NCI-H2227 (cell line): Measurements from ENCODE around the gene SLC2A13.
"Not testable (repeated sequence)": the region's sequence is repeated elsewhere in the genome, so short reads cannot be mapped to it uniquely, and the experiment has no call there.

Experiments used
- DNase-seq: peaks from one replicate; lab custom pipeline; 2025; ENCODE audit not compliant: unreplicated experiment; lab: John Stamatoyannopoulos, UW

The SLC2A13 gene

GRCh38 chr12:39935839-39936238 is 170.0 kb downstream of the SLC2A13 start:
- no peak for DNase-seq

- DNase-seq: no peak
These were observed 170.6 kb downstream of the SLC2A13 start for GRCh38 chr12:39935275-39935674.

DNA sequence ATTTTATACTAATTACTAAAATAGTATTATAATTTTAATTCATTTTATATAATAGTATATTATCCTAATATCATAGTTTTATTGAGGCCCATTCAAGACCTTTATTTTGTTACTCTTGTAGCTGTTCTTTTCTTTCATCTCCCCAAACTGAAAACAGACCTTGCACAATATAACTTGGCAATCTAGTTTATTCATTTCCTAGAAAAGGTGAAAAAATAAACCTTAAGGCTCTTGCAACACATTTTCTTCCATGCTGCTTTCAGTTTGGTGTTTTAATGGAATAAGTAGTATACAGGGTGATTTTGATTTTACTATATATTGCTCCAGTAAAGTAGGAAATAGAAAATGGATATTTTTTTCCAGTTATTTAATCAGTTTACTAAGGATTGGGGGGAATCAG is 174.0 kb downstream of the SLC2A13 start:
- no peak for DNase-seq

DNA sequence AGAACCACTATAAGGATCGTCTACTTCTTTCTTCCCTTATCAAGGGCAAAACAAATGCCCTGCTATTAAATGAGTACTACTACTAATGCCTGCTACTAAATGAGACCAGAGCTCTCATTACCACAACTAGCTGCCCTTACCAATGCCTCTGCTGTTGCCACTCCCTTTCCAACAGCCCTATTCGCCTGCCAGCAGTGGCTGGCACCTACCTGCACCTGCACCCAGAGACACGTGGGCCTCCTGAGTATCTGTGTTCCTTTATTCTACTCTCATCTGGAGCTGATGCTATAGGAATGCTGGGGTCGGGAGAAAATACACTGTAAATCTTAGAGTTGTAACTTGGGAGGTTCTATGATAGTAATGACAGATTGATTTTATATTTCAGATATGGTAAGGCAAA is 174.7 kb downstream of the SLC2A13 start:
- DNase-seq: no peak

- DNase-seq: no peak
These were observed 175.8 kb downstream of the SLC2A13 start for GRCh38 chr12:39930101-39930500.

DNA sequence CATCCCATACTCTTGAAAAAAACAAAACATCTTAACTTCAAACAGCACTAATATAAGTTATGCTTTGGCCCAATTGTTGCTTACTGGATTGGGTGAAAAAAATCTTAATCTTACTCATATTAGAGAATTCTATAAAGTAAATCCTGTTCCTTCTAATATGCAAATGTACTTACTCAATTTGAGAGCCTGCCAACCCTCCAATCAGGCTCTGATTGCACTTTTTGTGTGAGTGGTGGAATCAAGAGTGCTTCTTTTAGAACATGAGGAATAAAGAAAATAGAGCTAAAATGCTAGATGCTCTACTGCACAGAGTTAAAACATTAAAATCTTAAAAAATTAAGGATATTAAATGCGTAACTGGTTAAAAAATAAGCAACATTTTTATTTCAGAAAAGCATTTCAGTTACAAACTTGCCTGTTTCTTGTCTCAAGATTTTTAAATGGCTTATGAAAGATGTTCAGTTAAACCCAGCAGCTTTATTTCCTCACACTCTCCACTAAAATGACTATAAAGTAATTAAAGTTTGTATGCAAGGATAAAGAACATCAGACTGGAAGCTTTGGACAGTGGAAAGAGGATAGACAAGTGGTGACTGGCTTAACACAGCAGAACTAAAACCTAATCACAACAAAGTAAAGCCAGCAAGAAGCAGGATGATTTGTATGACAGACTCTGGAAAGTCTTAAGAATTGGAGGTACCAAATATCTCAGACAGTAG is 177.5 kb downstream of the SLC2A13 start:
- DNase-seq: no peak

GRCh38 chr12:39923364-39923763 is 182.5 kb downstream of the SLC2A13 start:
- no peak for DNase-seq

GRCh38 chr12:39922598-39922997 is 183.3 kb downstream of the SLC2A13 start:
- DNase-seq: not testable (repeated sequence)

GRCh38 chr12:39920647-39921046 is 185.2 kb downstream of the SLC2A13 start:
- DNase-seq: no peak

- no peak for DNase-seq
These were observed 185.7 kb downstream of the SLC2A13 start for GRCh38 chr12:39920222-39920621.

DNA sequence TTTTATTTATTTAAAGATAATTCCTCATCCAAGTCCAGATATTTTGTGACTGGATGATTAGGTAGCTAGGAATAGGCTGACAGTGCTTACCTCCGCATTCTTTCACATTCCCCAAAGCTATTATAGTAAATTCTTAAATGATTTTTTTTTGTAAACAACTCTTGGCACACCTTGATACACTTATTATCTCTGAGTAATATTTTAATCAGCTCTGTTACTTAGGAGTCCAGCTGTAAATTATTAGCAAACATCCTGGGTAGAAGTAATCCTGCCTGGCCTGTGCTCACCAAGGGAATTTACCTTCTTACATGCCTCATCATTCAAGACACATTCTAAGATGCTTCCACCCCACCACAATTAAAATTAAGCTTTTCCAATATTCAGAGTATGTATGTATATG is 186.1 kb downstream of the SLC2A13 start:
- DNase-seq: no peak

GRCh38 chr12:39915249-39915648 is 190.6 kb downstream of the SLC2A13 start:
- no peak for DNase-seq

- no peak for DNase-seq
These were observed 193.5 kb downstream of the SLC2A13 start for GRCh38 chr12:39912211-39912980.

DNA sequence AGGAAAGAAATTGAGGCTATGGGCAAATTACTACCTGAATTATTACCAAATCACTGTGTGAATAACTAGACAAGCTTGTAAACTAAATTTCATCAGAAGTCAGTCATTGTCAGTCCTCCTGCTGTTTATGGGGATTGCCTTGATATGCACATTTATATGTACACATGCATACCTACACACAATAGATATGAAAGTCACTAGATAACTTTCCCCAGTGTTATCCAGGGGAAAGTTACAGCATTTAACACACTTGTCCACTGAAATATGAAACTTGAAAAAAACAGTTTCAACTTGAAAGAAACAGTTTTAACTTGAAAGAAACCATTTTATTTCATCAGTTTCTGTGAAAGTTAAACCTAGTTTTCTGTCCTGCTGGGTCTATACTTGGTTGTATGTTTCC is 199.6 kb downstream of the SLC2A13 start:
- DNase-seq: no peak

DNA sequence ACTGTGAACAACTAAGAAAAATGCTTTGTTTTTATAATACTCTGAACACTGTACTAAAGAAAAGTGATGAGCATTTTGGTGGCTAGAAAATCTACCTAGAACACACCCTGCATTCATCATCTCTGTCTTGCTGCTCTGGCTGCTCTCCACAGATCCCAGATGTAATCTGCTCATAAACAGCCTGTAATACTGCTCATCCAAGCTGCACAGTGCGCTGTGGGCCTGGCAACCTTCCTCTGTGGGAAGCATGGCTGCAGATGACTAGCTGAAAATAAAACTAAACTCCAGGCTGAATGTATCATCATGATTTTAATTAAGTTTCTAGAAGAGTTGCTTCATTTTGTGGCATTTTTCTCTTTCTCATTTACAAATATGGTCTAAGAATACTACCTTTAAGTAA is 200.7 kb downstream of the SLC2A13 start:
- no peak for DNase-seq

DNA sequence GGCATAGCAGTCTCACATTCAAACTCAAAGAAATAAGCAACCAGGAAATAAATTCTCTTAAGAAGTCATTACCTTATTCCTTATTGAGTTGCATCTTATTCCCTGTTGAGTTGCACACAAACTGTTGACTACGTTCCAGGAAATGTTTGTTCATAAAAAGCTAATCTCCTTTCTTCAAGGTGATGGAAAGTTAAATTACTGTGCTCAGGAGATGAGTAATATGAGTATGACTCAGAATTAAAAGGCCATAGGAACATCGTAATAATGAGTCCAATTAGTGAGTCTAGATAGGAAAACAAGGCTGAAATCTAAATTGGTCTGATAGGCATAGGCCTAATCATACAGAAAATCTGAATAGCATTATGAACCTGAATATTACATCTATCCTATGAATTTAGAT is 203.1 kb downstream of the SLC2A13 start:
- no peak for DNase-seq

DNA sequence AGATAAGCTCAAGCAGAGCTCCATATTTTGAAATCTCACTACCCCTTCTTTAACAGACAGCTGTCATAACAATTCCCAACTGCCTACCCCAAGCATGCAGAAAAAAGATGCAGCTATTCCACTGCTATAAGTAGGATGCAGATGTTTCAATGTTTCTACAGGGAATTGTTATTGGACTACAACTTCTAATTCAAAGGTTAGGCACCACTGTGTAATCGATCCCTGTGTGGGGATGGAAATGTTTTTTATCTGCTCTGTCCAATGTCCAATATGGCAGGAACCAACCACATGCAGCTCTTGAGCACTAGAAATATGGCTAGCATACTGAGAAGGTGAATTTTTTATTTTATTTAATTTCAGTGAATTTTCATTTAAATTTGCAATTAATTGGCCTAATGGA is 208.6 kb downstream of the SLC2A13 start:
- no peak for DNase-seq

DNA sequence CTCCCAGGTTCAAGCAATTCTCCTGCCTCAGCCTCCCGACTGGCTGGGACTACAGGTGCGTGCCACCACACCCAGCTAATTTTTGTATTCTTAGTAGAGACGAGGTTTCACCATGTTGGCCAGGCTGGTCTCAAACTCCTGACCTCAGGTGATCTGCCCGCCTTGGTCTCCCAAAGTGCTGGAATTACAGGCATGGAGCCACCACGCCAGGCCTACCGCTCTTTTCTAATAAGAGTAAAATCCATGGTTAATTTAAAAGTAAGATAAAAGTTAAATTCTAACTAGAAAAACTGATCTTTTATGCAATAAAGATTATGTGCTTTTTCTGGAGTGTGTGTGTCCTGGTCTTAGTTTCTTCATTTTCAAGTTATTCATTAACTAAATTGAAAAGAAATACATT is 212.5 kb downstream of the SLC2A13 start:
- not testable (repeated sequence) for DNase-seq

DNA sequence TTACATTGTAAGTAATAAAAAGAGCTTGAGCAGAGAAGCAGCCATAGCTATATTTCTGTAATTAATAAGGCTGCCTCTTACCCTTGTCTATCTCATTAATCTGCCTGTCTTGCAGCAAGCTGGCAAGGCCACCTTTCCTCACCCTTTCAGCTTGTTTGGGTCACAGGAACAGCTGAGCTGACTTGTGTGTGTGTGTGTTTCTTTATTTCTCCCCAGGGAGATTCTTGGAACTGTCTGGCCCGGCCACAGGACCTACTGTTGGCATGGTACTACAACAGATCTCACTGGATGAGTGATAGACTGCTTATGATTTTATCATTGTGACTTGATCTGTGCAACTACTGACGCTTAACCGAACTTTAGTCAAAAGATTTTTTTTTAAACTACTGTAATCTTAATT is 213.7 kb downstream of the SLC2A13 start:
- DNase-seq: no peak

- DNase-seq: no peak
These were observed 218.0 kb downstream of the SLC2A13 start for GRCh38 chr12:39887856-39888255.

- no peak for DNase-seq
These were observed 219.8 kb downstream of the SLC2A13 start for GRCh38 chr12:39886106-39886505.

DNA sequence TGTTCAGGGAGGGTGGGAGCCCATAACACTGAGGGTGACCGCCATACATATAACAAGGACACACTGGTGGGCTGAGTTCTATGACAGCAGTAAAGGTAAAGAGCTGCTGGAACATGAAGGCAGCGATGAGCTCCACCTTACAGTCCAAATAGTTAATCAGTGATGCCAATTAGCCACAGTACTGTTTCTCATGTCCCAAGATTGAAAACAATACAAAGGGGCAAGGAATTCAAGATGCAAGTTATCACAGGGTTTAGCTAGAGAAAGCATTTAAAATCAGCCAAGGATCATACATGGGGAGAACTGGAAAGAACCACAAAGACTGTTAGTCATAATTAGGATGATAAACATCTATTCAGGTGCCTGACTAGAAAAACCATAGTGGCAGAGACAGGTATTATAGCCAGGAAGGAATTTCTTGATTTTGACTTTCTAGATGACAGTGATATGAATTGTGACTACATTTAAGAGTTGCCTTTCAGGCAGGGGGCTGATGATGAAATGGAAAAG is 221.2 kb downstream of the SLC2A13 start:
- no peak for DNase-seq
